VCaP (cell line): Measurements from ENCODE around the gene TOP3B.
"Not testable (repeated sequence)": the region's sequence is repeated elsewhere in the genome, so short reads cannot be mapped to it uniquely, and the experiment has no call there.

ENCODE experiments used
- H3K27ac ChIP-seq: fragments of 450-650 bp; 2 replicates; pipeline ENCODE4 v1.5.1; 2017
- TF ChIP-seq, protein P1 (sequence below): fragments of 450-650 bp; conservative IDR thresholded peaks from 2 replicates; pipeline ENCODE4 v1.5.1; 2017; ENCODE audit warnings: mild to moderate bottlenecking, moderate library complexity

The TOP3B gene

DNA sequence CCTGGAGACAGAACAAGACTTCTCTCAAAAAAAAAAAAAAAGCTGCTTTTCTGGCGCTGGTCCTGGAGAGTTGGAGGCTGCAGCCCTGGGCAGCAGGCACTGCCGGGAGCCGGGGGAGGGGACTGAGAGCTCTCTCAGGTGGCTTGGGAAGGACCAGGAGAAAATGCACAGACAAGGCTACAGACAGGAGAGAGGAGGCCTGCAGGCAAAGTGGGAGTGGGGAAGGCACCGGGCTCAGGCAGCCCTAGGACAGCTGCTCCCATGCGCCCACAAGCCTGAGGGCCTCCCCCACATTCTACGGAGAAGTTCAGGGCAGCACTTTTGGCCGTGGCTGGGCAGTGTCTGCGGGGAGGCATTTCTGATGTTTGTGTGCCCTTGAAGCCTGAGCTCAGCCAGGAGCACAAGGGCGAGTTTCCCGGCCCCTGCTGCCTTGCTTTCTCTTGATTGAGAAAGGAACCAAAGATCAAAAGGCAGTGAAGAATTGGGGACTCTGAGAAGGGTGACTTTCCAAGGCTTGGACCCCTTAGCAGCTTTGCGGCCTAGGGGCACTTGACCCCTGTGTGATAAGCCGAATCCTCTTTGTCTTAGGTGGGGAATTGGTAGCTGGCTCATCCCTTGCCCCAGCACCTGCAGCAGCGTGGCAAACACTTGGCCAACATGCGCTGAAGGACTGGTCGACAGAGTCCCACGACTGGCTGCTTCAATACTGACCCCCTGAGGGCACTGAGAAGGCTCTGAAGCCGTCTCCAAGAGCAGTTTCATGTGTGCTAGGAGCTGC is 65.2 kb downstream of the TOP3B start:
- TF ChIP-seq, protein P1, sequence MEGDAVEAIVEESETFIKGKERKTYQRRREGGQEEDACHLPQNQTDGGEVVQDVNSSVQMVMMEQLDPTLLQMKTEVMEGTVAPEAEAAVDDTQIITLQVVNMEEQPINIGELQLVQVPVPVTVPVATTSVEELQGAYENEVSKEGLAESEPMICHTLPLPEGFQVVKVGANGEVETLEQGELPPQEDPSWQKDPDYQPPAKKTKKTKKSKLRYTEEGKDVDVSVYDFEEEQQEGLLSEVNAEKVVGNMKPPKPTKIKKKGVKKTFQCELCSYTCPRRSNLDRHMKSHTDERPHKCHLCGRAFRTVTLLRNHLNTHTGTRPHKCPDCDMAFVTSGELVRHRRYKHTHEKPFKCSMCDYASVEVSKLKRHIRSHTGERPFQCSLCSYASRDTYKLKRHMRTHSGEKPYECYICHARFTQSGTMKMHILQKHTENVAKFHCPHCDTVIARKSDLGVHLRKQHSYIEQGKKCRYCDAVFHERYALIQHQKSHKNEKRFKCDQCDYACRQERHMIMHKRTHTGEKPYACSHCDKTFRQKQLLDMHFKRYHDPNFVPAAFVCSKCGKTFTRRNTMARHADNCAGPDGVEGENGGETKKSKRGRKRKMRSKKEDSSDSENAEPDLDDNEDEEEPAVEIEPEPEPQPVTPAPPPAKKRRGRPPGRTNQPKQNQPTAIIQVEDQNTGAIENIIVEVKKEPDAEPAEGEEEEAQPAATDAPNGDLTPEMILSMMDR: no peak

DNA sequence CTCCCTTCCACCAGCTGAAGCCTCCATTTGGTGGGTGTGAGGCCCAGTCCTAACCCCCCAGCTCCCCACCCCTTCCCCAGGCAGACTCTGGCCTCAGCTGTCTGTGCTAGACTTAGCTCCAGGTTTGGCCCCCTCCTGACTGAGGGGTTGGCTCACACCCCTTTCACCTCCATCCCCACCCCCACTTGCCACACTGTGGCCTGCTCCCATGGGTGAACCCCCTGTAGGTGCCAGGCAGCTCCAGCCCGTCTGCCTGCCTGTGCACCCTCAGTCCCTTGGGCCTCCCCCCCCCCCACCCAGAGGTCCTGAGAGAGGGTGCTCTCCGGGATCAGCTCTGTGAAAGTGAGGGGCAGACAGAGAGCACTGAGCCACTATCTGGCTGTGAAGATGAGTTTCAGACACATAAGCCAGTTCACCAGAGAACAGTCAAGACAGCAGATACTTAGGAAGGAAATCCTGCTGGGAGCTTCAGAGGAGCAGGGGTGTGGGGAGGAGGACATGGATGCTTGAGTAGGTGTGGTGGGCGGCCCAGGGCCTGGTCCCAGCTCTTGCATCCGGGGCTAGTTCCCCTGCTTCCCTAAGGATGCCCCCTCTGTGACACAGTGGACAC is 66.2 kb downstream of the TOP3B start:
- TF ChIP-seq, protein P1: no peak
- no peak overlapping the region for H3K27ac ChIP-seq

More for the DNA sequence above, 65.2 kb downstream of the TOP3B start:
- H3K27ac ChIP-seq: peak overlapping the region; percentile 42

DNA sequence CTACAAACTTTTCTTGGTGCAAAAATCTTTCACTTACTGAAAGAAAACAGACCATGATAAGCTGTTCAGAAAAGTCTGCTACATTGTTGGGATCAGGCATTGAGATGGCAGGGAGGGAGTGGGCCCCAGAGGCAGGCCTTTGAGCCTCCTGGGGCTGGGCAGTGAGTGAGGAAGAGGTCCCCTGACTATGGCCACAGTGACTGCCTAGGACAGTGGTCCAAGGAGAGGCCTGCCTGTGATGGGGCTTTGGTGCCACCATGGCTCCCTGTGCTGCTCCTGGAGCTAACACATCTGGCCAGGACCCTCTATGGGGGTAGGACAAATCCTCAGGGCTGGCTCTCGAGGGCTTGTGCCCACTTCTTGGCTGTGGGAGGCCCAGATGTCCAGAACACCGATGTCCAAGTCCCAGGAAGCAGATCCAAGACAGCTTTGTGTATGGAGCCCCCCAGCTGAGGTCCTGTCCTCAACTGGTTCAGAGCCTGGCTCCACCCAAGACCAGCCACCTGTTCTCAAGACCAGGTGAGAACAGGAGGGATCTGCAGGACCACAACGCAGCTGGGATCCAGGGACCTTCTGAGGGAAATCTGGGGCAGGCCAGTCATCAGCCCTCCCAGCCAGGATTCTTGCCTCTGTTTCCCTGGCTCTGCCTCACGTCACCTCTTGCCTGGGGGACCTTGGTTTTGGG is 66.8 kb downstream of the TOP3B start:
- H3K27ac ChIP-seq: no peak overlapping the region
- TF ChIP-seq, protein P1: no peak

GRCh38 chr22:21914033-21914642 is 68.4 kb downstream of the TOP3B start:
- H3K27ac ChIP-seq: not testable (repeated sequence)

DNA sequence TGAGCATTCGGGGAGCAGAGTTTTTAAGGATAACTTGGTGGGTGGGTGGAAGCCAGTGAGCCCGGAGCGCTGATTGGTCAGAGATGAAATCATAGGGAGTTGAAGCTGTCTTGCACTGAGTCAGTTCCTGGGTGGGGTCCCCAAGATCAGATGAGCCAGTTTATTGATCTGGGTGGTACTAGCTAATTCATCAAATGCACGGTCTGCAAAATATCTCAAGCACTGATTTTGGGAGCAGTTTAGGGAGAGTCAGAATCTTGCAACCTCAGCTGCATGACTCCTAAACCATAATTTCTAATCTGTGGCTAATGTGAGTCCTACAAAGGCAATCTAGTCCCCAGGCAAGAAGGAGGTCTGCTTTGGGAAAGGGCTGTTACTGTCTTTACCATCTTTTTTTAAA is 72.2 kb downstream of the TOP3B start:
- H3K27ac ChIP-seq: not testable (repeated sequence)

DNA sequence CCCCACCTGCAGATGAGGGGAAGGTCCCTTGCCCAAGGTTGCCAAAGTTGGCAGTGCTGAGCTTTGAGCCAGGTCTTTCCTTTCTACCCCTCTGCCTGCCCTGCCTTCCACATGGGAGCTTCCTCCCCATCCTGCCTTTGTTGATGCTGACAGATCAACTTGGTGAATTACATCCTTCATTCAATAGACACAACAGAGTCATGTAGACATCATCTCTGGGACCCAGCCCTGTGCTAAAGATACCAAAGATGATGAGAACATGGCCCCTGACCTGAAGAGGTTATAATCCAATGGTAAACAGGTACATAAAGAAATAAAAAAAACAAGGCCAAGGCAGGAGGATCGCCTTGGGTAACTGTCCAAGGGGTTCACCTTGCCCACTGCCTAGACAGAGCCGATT is 72.7 kb downstream of the TOP3B start:
- TF ChIP-seq, protein P1: no peak
- no peak overlapping the region for H3K27ac ChIP-seq

DNA sequence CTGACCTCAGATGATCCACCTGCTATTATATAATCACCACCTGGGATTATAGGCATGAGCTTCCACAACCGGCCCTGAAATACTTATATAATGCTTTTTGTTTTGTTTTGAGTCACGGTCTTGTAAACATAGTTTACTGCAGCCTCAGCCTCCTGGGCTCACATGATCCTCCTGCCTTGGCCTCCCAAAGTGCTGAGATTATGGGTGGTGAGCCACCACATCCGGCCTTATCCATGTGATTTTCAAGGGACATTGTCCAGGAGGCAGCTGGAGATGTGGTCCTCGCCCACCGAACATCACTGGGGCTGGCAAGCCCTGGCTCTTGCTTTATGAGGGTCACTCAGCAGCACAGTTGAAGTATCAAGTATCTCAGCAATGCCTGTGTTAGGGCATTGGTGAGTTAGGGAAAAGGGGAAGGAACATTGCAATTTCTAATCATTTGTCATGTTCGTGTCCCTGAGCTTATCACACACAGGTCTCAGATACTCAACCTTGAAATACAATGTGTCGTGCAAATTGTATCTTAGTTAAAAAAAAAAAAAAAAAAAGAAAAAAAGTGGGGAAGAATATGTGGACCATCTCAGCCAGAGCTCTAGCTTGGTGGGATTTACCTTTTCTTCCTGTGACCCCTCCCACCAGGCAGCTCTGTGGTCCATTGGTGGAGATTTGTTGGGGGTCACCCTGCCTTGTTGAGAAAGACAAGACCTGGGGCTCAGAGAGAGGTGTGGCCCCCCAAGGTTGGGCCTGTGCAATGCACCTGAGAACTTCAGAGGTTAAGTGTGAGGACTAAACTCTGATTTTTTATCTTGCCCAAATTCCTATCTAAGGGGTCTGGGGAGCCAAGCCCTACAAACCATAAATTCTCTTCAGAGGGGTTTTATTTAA is 74.7 kb downstream of the TOP3B start:
- H3K27ac ChIP-seq: no peak overlapping the region
- TF ChIP-seq, protein P1: no peak
